CD4-positive, alpha-beta T cell (primary cell): ENCODE results near the gene IL31RA. TPM values are rescaled to one million over a fixed set of nuclear protein-coding genes. Genes with fewer than 3 reads are reported as not detected.
"Not testable (repeated sequence)": the region's sequence is repeated elsewhere in the genome, so short reads cannot be mapped to it uniquely, and the experiment has no call there.

Source experiments
- ATAC-seq: fragments of 200-7000 bp; cut with Tn5 transposase; one replicate; pipeline ENCODE4 v1.10.0; 2022; ENCODE audit warnings: mild to moderate bottlenecking; ENCODE audit not compliant: poor library complexity
- CTCF ChIA-PET: fragments of 350-600 bp; sonication (Branson Sonifier 250); formaldehyde crosslinking; loops from one replicate; lab custom pipeline; 2021; ENCODE audit warnings: antibody characterized with exemption, inconsistent platforms; lab: Charles Lee
- POLR2A ChIA-PET: fragments of 350-600 bp; sonication (Branson Sonifier 250); formaldehyde crosslinking; loops from one replicate; lab custom pipeline; 2021; ENCODE audit warnings: antibody characterized with exemption, inconsistent platforms; lab: Charles Lee
- DNase-seq, 14 experiments: peaks; one replicate each; pipeline ENCODE4 v3.0.0-alpha.2; 2013 to 2020; ENCODE audit warnings: mixed read lengths in 2 of 14
- H3K27ac ChIP-seq, 2 donors: one replicate each; pipeline versions ENCODE4 v1.5.1 to v1.7.0; 2013; ENCODE audit warnings: low read length in 2 of 2, low read depth in 1 of 2, mild to moderate bottlenecking in 1 of 2
- H3K27me3 ChIP-seq, 2 experiments: 1 replicate in 1 of 2; 2 replicates in 1 of 2; pipeline versions ENCODE4 v1.6.1 to v1.7.0; 2013; ENCODE audit warnings: low read length in 2 of 2, control low read depth in 1 of 2, mild to moderate bottlenecking in 1 of 2, moderate library complexity in 1 of 2; ENCODE audit not compliant: insufficient read depth in 2 of 2, control insufficient read depth in 1 of 2
- H3K36me3 ChIP-seq: one replicate; pipeline ENCODE4 v1.6.1; 2013; ENCODE audit warnings: low read length, control low read depth; ENCODE audit not compliant: insufficient read depth
- H3K4me1 ChIP-seq: one replicate; pipeline ENCODE4 v1.6.1; 2013; ENCODE audit warnings: low read length, control low read depth; ENCODE audit not compliant: insufficient read depth
- H3K4me3 ChIP-seq: one replicate; pipeline ENCODE4 v1.5.1; 2013; ENCODE audit warnings: mild to moderate bottlenecking, low read length, moderate library complexity
- H3K9me3 ChIP-seq, 2 experiments: 1 replicate in 1 of 2; 2 replicates in 1 of 2; pipeline versions ENCODE4 v1.6.1 to v1.7.0; 2013; ENCODE audit warnings: low read length in 2 of 2, mild to moderate bottlenecking in 2 of 2, control low read depth in 1 of 2, moderate library complexity in 1 of 2; ENCODE audit not compliant: control insufficient read depth in 1 of 2, insufficient read depth in 1 of 2
- H3K27ac Mint-ChIP-seq: one replicate; pipeline ENCODE4 v1.8.0; 2020; ENCODE audit warnings: mixed read lengths
- H3K27me3 Mint-ChIP-seq: one replicate; pipeline ENCODE4 v1.8.0; 2021; ENCODE audit warnings: mixed read lengths
- H3K36me3 Mint-ChIP-seq: one replicate; pipeline ENCODE4 v1.8.0; 2021; ENCODE audit warnings: low read depth, mixed read lengths
- H3K4me1 Mint-ChIP-seq: one replicate; pipeline ENCODE4 v1.8.0; 2021; ENCODE audit warnings: low read depth, mixed read lengths
- H3K4me3 Mint-ChIP-seq: one replicate; pipeline ENCODE4 v1.8.0; 2020; ENCODE audit warnings: mild to moderate bottlenecking, mixed read lengths
- H3K9me3 Mint-ChIP-seq: one replicate; pipeline ENCODE4 v1.8.0; 2020; ENCODE audit warnings: mixed read lengths
- CTCF ChIP-seq: fragments of 200-600 bp; IDR thresholded peaks from one replicate; pipeline ENCODE4 v1.8.0; 2022; ENCODE audit warnings: antibody characterized with exemption, mild to moderate bottlenecking
- intact Hi-C, 2 experiments: fragments of 100-400 bp; cut with DNase I in 1 of 2; cut with micrococcal nuclease in 1 of 2; formaldehyde crosslinking; loops; one replicate each; pipeline versions ENCODE4 v1.15.1 to v1.9.0; 2023 to 2025; cut with DNase I, micrococcal nuclease
- total RNA-seq, 174 experiments: library from RNA in 2 of 174; stranded (reverse) in 2 of 174; gene quantifications; one replicate each; pipeline ENCODE4 v1.2.3 and lab custom pipeline; 2021 to 2026

Gene IL31RA
- total RNA-seq, 2 experiments from 2014 or later, result not detected

DNA sequence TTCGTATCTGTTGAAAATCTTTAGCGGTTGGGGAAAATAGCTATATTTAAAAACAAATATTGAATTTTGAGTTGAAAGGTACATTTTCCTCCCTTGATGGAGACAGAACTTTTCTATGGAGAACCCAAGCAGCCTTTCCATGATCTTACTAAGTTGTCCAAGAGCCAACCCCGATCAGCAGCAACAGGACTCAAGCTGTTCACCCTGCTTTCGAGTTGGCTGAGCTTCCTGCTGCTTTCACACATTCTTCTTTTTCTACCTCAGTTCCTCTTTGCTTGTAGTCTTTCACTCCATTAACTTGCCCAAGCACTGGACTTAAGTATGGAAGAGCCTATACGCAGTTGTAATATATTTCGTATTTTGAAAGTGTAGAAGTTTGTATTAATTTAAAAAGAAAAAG lies 84.2 kb downstream of the IL31RA start:
- TF ChIP-seq CTCF, result no peak
- Mint-ChIP-seq H3K27me3 (no peaks in the 10 kb centered on the region), H3K27ac (peak overlapping the region; percentile 62), H3K4me3 (no peak overlapping the region), H3K9me3 (no peaks in the 10 kb centered on the region), H3K36me3 (peaks cover 46% of the 10 kb centered on the region), H3K4me1 (peaks cover 37% of the 10 kb centered on the region)
- Histone ChIP-seq H3K27me3 (no peaks in the 10 kb centered on the region), H3K4me1 (no peaks in the 10 kb centered on the region), H3K4me3 (no peak overlapping the region), H3K36me3 (peaks cover 19% of the 10 kb centered on the region), H3K9me3 (no peaks in the 10 kb centered on the region), H3K27ac (no peak overlapping the region)
- CTCF ChIA-PET, result interaction anchor here (1.1 to 2.9 kb wide), 4 partner anchors 12 to 265 kb away, joined by 3 to 22 read pairs (median 5); no protein-coding TSS in a partner anchor
- ATAC-seq (no peak), DNase-seq (no peak)
- POLR2A ChIA-PET, result interaction anchor here (0.9 kb wide), 2 partner anchors 20 to 891 kb away, joined by 3 read pairs; no protein-coding TSS in a partner anchor
- intact Hi-C loops, result loop anchor here (5.0 kb wide), 2 partner anchors 42 to 337 kb away; no protein-coding TSS in a partner anchor

GRCh38 chr5:55936100-55936693 lies 85.0 kb downstream of the IL31RA start:
- peaks cover 46% of the 10 kb centered on the region for H3K4me1 Mint-ChIP-seq
- ATAC-seq (peak; percentile 77), DNase-seq (peak; percentile 64 to 90 (median 71))
- no peaks in the 10 kb centered on the region for H3K27me3 Mint-ChIP-seq
- peaks cover 54% of the 10 kb centered on the region for H3K36me3 Mint-ChIP-seq
- Histone ChIP-seq H3K9me3 (no peaks in the 10 kb centered on the region), H3K4me3 (no peak overlapping the region), H3K27ac (no peak overlapping the region), H3K4me1 (no peaks in the 10 kb centered on the region), H3K36me3 (peaks cover 26% of the 10 kb centered on the region), H3K27me3 (no peaks in the 10 kb centered on the region)
- peak; percentile 84 for TF ChIP-seq CTCF
- peak overlapping the region; percentile 25 for H3K4me3 Mint-ChIP-seq
- no peaks in the 10 kb centered on the region for H3K9me3 Mint-ChIP-seq
- POLR2A ChIA-PET, result interaction anchor here (0.7 to 1.2 kb wide), 3 partner anchors 13 to 264 kb away, joined by 3 to 4 read pairs (median 3); no protein-coding TSS in a partner anchor
- CTCF ChIA-PET, result interaction anchor here (0.6 to 2.9 kb wide), 32 partner anchors 11 to 1398 kb away, joined by 3 to 22 read pairs (median 3); no protein-coding TSS in a partner anchor
- H3K27ac Mint-ChIP-seq, result peak overlapping the region; percentile 62
- intact Hi-C loops, result loop anchor here (1.0 to 5.0 kb wide), 5 partner anchors 41 to 903 kb away; no protein-coding TSS in a partner anchor

DNA sequence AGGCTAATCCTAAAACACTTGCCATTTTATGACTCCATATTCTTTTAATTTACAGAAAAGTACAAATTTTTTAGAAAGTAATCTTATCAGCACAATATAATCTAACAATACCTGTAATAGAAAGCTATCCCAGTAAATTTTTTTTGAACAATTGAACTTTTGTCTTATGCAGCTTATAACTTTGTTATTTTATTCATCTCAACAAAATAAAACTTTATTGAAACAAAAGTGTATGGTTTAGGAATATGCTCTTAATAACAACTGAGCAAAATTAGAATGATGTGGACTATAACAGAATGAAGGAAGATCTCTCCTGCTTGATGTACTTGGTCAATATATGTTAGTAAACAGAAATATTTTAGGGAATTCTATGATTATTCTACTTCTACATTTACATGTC lies 86.4 kb downstream of the IL31RA start:
- H3K36me3 ChIP-seq, result peaks cover 40% of the 10 kb centered on the region
- Mint-ChIP-seq H3K4me1 (peaks cover 57% of the 10 kb centered on the region), H3K27ac (peak overlapping the region; percentile 21), H3K36me3 (peaks cover 68% of the 10 kb centered on the region)
- H3K4me3 Mint-ChIP-seq, H3K4me1 ChIP-seq, DNase-seq, ATAC-seq, H3K4me3 ChIP-seq, H3K27me3 Mint-ChIP-seq, H3K27me3 ChIP-seq, H3K9me3 Mint-ChIP-seq, H3K27ac ChIP-seq, H3K9me3 ChIP-seq: not testable (repeated sequence)
- intact Hi-C loops, result loop anchor here (2.0 to 5.0 kb wide), 4 partner anchors 40 to 901 kb away; no protein-coding TSS in a partner anchor
- ChIA-PET POLR2A (interaction anchor here (1.0 to 1.3 kb wide), 3 partner anchors 10 to 121 kb away, joined by 3 read pairs; no protein-coding TSS in a partner anchor), CTCF (interaction anchor here (2.9 kb wide), 1 partner anchor 263 kb away, joined by 22 read pairs; no protein-coding TSS in a partner anchor)

DNA sequence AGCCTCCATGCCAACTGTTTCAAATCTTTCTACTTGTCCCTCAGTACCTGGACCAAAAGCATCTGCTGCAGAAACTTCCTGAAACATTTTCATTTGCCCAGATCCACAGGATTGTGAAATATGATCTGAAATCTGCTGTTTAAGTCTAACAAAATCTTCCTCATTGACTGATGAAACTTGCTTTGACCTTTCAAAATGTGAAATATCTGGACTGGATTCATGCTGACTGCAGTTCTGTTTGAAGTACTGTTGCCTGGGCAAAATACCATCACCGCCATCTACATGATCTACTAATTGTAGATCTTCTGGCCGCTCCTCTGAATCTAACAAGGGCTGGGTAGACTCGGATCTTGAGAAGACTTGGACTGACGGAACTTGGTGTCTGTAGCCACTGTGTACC lies 90.0 kb downstream of the IL31RA start:
- ChIA-PET CTCF (interaction anchor here (0.6 kb wide), 1 partner anchor 213 kb away, joined by 3 read pairs; no protein-coding TSS in a partner anchor), POLR2A (interaction anchor here (0.8 kb wide), 1 partner anchor 168 kb away, joined by 3 read pairs; no protein-coding TSS in a partner anchor)
- DNase-seq, H3K27me3 Mint-ChIP-seq, H3K27ac ChIP-seq, ATAC-seq, H3K4me1 ChIP-seq, H3K4me3 ChIP-seq, H3K27me3 ChIP-seq, H3K9me3 ChIP-seq, H3K9me3 Mint-ChIP-seq, H3K4me3 Mint-ChIP-seq: not testable (repeated sequence)
- peaks cover 64% of the 10 kb centered on the region for H3K36me3 ChIP-seq
- Mint-ChIP-seq H3K4me1 (peaks cover 74% of the 10 kb centered on the region), H3K36me3 (peaks cover 100% of the 10 kb centered on the region), H3K27ac (peak overlapping the region; percentile 42)
- intact Hi-C loops, result loop anchor here in 1 of 2 experiments (10.0 kb wide), 1 partner anchor 934 kb away; no protein-coding TSS in a partner anchor
